ENCODE results near the gene L3MBTL4. TPM values are rescaled to one million over a fixed set of nuclear protein-coding genes. Genes with fewer than 3 reads are reported as not detected.

The L3MBTL4 gene
- polyA plus RNA-seq, 1 of the 3 experiments (the other 2 are of a cell fraction) = 0.02 TPM

DNA sequence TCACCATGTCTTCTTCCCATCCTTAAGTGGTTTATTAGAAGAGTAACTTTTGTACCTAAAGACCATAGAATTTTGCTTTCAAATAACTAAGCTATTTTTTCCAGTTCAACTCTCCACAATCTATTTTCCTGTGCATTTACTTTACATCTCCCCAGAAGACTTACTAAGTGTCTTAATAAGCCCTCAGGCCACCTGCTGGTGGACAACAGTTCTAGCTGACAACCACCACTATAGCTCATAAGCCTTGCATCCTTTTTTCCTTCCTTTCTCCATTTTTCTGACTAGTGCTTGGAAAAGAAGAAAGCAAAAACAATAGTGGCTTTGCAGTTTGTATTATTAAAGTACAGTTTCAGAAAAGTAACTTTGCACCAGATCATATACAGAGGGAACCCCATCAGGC is 369.9 kb downstream of the L3MBTL4 start:
- H3K79me2 ChIP-seq (ENCODE audit: insufficient read depth) = no peaks in the 10 kb centered on the region
- no peak overlapping the region for H3K4me3 ChIP-seq (ENCODE audit: low read depth in 2 of 2, low read length in 1 of 2)
- H3F3A ChIP-seq (replicated peaks; ENCODE audit: insufficient read depth) = no peaks in the 10 kb centered on the region
- H3K9me3 ChIP-seq = no peaks in the 10 kb centered on the region
- CTCF ChIA-PET = interaction anchor here (1.1 kb wide), 1 partner anchor 23 kb away, joined by 3 read pairs; no protein-coding TSS in a partner anchor
- no peaks in the 10 kb centered on the region for H3K36me3 ChIP-seq (replicated peaks in 1 of 2; ENCODE audit: control insufficient read depth in 1 of 2, insufficient read depth in 2 of 2, low read length in 1 of 2)
- H3K27me3 ChIP-seq (ENCODE audit: insufficient read depth) = no peaks in the 10 kb centered on the region
- TF ChIP-seq, protein P1, sequence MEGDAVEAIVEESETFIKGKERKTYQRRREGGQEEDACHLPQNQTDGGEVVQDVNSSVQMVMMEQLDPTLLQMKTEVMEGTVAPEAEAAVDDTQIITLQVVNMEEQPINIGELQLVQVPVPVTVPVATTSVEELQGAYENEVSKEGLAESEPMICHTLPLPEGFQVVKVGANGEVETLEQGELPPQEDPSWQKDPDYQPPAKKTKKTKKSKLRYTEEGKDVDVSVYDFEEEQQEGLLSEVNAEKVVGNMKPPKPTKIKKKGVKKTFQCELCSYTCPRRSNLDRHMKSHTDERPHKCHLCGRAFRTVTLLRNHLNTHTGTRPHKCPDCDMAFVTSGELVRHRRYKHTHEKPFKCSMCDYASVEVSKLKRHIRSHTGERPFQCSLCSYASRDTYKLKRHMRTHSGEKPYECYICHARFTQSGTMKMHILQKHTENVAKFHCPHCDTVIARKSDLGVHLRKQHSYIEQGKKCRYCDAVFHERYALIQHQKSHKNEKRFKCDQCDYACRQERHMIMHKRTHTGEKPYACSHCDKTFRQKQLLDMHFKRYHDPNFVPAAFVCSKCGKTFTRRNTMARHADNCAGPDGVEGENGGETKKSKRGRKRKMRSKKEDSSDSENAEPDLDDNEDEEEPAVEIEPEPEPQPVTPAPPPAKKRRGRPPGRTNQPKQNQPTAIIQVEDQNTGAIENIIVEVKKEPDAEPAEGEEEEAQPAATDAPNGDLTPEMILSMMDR (IDR thresholded peaks at IDR 0.05) = peak; percentile 25; the same call in 1 of the 2 replicates
- TF ChIP-seq CHD2 (IDR thresholded peaks at IDR 0.05; ENCODE audit: low read length, partially characterized antibody) = no peak
- H3K4me2 ChIP-seq = no peak overlapping the region
- H3K9ac ChIP-seq = no peak overlapping the region
- POLR2A ChIA-PET = no interaction called here
- H3K9me2 ChIP-seq = no peaks in the 10 kb centered on the region
- no peaks in the 10 kb centered on the region for H4K20me1 ChIP-seq (ENCODE audit: insufficient read depth)
- H3K27ac ChIP-seq (ENCODE audit: low read depth in 2 of 2, low read length in 1 of 2) = no peak overlapping the region
- DNase-seq = no peak
- H2AFZ ChIP-seq (ENCODE audit: low read depth) = no peak overlapping the region
- no peaks in the 10 kb centered on the region for H3K4me1 ChIP-seq (ENCODE audit: control insufficient read depth in 1 of 2, insufficient read depth in 2 of 2, low read depth in 1 of 2, low read length in 1 of 2)

DNA sequence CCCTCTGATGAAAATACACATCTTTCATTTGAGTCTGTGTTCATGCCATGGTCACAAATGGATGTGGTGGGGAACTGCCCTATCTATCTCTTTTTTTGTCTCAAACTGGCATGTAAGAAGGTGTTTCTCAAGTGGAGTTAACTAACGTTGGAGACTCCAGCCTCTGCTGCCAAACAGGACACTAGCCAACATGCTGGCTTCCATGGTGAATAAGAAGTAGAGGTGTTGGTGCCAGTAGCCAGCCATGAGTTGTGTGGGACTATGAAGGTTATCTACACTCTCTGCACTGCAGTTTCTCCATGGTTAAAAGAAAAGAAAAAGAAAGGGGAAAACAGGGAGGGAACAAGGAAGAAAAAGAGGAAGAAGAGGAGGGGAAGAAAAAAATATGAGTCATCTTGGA is 370.4 kb downstream of the L3MBTL4 start:
- WGBS (ENCODE audit: low lambda C conversion rate) = 22% methylated on average over 1 of the region's 1 CpG
- CTCF ChIA-PET = interaction anchor here (1.1 kb wide), 1 partner anchor 24 kb away, joined by 3 read pairs; no protein-coding TSS in a partner anchor

More for the DNA sequence above, 370.4 kb downstream of the L3MBTL4 start:
- Histone ChIP-seq H3K9me2 (no peaks in the 10 kb centered on the region), H3K4me3 (ENCODE audit: low read depth in 2 of 2, low read length in 1 of 2) (no peak overlapping the region), H3F3A (replicated peaks; ENCODE audit: insufficient read depth) (no peaks in the 10 kb centered on the region), H3K79me2 (ENCODE audit: insufficient read depth) (no peaks in the 10 kb centered on the region), H3K27me3 (ENCODE audit: insufficient read depth) (no peaks in the 10 kb centered on the region), H2AFZ (ENCODE audit: low read depth) (no peak overlapping the region), H3K4me1 (ENCODE audit: control insufficient read depth in 1 of 2, insufficient read depth in 2 of 2, low read depth in 1 of 2, low read length in 1 of 2) (no peaks in the 10 kb centered on the region), H3K36me3 (replicated peaks in 1 of 2; ENCODE audit: control insufficient read depth in 1 of 2, insufficient read depth in 2 of 2, low read length in 1 of 2) (no peaks in the 10 kb centered on the region), H3K4me2 (no peak overlapping the region), H3K27ac (ENCODE audit: low read depth in 2 of 2, low read length in 1 of 2) (no peak overlapping the region), H3K9ac (no peak overlapping the region), H4K20me1 (ENCODE audit: insufficient read depth) (no peaks in the 10 kb centered on the region), H3K9me3 (no peaks in the 10 kb centered on the region)
- POLR2A ChIA-PET = no interaction called here
- TF ChIP-seq, protein P2, sequence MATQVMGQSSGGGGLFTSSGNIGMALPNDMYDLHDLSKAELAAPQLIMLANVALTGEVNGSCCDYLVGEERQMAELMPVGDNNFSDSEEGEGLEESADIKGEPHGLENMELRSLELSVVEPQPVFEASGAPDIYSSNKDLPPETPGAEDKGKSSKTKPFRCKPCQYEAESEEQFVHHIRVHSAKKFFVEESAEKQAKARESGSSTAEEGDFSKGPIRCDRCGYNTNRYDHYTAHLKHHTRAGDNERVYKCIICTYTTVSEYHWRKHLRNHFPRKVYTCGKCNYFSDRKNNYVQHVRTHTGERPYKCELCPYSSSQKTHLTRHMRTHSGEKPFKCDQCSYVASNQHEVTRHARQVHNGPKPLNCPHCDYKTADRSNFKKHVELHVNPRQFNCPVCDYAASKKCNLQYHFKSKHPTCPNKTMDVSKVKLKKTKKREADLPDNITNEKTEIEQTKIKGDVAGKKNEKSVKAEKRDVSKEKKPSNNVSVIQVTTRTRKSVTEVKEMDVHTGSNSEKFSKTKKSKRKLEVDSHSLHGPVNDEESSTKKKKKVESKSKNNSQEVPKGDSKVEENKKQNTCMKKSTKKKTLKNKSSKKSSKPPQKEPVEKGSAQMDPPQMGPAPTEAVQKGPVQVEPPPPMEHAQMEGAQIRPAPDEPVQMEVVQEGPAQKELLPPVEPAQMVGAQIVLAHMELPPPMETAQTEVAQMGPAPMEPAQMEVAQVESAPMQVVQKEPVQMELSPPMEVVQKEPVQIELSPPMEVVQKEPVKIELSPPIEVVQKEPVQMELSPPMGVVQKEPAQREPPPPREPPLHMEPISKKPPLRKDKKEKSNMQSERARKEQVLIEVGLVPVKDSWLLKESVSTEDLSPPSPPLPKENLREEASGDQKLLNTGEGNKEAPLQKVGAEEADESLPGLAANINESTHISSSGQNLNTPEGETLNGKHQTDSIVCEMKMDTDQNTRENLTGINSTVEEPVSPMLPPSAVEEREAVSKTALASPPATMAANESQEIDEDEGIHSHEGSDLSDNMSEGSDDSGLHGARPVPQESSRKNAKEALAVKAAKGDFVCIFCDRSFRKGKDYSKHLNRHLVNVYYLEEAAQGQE (IDR thresholded peaks at IDR 0.05; ENCODE audit: low read depth, low read length) = no peak
- TF ChIP-seq TAF1 (IDR thresholded peaks at IDR 0.05; ENCODE audit: borderline replicate concordance, low read depth, low read length) (no peak), RFX5 (IDR thresholded peaks at IDR 0.05; ENCODE audit: low read length) (no peak), MXI1 (IDR thresholded peaks at IDR 0.05; ENCODE audit: low read depth, low read length) (no peak), POLR2AphosphoS5 (IDR thresholded peaks at IDR 0.05; ENCODE audit: low read depth, low read length) (no peak), ELF1 (IDR thresholded peaks at IDR 0.05) (no peak), FOXJ3 (CRISPR knock-in tag; IDR thresholded peaks at IDR 0.05) (no peak), MEF2A (IDR thresholded peaks at IDR 0.05; ENCODE audit: borderline replicate concordance, low read depth) (no peak), RXRA (IDR thresholded peaks at IDR 0.05; ENCODE audit: borderline replicate concordance, low read depth) (no peak)
- TF ChIP-seq, protein P3, sequence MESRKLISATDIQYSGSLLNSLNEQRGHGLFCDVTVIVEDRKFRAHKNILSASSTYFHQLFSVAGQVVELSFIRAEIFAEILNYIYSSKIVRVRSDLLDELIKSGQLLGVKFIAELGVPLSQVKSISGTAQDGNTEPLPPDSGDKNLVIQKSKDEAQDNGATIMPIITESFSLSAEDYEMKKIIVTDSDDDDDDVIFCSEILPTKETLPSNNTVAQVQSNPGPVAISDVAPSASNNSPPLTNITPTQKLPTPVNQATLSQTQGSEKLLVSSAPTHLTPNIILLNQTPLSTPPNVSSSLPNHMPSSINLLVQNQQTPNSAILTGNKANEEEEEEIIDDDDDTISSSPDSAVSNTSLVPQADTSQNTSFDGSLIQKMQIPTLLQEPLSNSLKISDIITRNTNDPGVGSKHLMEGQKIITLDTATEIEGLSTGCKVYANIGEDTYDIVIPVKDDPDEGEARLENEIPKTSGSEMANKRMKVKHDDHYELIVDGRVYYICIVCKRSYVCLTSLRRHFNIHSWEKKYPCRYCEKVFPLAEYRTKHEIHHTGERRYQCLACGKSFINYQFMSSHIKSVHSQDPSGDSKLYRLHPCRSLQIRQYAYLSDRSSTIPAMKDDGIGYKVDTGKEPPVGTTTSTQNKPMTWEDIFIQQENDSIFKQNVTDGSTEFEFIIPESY (IDR thresholded peaks at IDR 0.05; ENCODE audit: borderline replicate concordance, low read depth) = no peak
- TF ChIP-seq, protein P4, sequence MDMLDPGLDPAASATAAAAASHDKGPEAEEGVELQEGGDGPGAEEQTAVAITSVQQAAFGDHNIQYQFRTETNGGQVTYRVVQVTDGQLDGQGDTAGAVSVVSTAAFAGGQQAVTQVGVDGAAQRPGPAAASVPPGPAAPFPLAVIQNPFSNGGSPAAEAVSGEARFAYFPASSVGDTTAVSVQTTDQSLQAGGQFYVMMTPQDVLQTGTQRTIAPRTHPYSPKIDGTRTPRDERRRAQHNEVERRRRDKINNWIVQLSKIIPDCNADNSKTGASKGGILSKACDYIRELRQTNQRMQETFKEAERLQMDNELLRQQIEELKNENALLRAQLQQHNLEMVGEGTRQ (IDR thresholded peaks at IDR 0.05; ENCODE audit: borderline replicate concordance, low read depth, low read length) = no peak
- no peak for DNase-seq

All from SK-N-SH (cell line).